ENCODE measurements around the gene DOCK8. TPM values are rescaled to one million over a fixed set of nuclear protein-coding genes. Genes with fewer than 3 reads are reported as not detected.
A peak's percentile ranks its signal among the peaks of the same experiment; 100 is the strongest.

The DOCK8 gene
- total and polyA plus RNA-seq, 2 of the 4 experiments (the other 2 are of a cell fraction): not detected

DNA sequence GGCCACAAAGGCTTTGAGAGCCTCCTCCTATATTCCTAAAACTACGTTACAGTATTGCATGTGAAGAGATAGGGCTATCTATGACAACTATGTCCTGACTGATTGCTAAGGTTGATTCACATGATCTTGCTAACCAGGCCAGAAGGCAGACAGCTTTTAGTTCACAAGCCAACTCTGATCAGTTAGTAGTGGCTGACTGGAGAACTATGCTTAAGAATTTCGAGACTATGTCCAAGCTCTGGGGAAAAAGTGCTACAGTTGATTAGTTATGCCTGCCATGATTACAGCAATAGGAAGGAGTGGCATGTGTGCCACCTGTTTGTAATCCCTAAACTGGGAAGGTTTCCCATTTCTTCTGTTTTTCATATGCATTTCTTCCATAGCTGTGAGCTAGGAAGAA lies 223.4 kb downstream of the DOCK8 start:
- peaks cover 13% of the 10 kb centered on the region for H3K4me1 ChIP-seq (ENCODE audit: control insufficient read depth, insufficient read depth, low read length)
- dilution Hi-C loops (cut with HindIII; ENCODE audit: low sequenced_read_pairs, unreplicated experiment) (no loop called here), intact Hi-C loops (cut with micrococcal nuclease) (loop anchor here (5.0 to 10.0 kb wide), 2 partner anchors 53 to 314 kb away; no protein-coding TSS in a partner anchor), in situ Hi-C loops (cut with MboI; ENCODE audit: low sequenced_read_pairs) (no loop called here)
- no peaks in the 10 kb centered on the region for H3K9me3 ChIP-seq (ENCODE audit: control insufficient read depth, insufficient read depth, low read length)
- H2BK20ac ChIP-seq (ENCODE audit: low read depth, low read length): no peak overlapping the region
- H4K91ac ChIP-seq (ENCODE audit: insufficient read depth, low read depth, low read length): peak overlapping the region; percentile 55; the same call in 1 of the 2 replicates
- peak overlapping the region; percentile 26; the same call in 1 of the 2 replicates for H2BK120ac ChIP-seq (ENCODE audit: low read depth, low read length)
- CTCF ChIA-PET: no interaction called here
- H3K9ac ChIP-seq (ENCODE audit: low read depth, low read length): peak overlapping the region; percentile 25; the same call in 1 of the 2 replicates
- peak overlapping the region; percentile 98; the same call in 1 of the 2 replicates for H3K27ac ChIP-seq (ENCODE audit: insufficient read depth, low read length)
- no peak overlapping the region; the same call in 1 of the 2 replicates for H3K4me2 ChIP-seq (ENCODE audit: low read depth, low read length)
- peak overlapping the region; percentile 91 for H4K5ac ChIP-seq (ENCODE audit: low read depth, low read length)
- H3K9me1 ChIP-seq (ENCODE audit: insufficient read depth, low read length): peaks cover 3% of the 10 kb centered on the region; the same call in 1 of the 2 replicates
- H2AFZ ChIP-seq (replicated peaks; ENCODE audit: low read length, poor library complexity): no peak overlapping the region
- peak overlapping the region in 1 of 2 experiments; percentile 71; a peak in 1 of 4 replicates for H4K8ac ChIP-seq (ENCODE audit: low read depth in 2 of 2, low read length in 2 of 2)
- WGBS, 2 experiments (ENCODE audit: extremely low coverage in 2 of 2, insufficient read length in 1 of 2): no CpG with 5 or more reads among the region's 2 CpGs
- POLR2A ChIA-PET (ENCODE audit: unreplicated experiment): no interaction called here
- TF ChIP-seq BHLHE40 (IDR thresholded peaks at IDR 0.05; ENCODE audit: low read depth, low read length) (no peak), MAFK (IDR thresholded peaks at IDR 0.05; ENCODE audit: low read depth, low read length) (no peak), MXI1 (IDR thresholded peaks at IDR 0.05; ENCODE audit: borderline replicate concordance, low read depth, low read length) (no peak), CEBPB (IDR thresholded peaks at IDR 0.05; ENCODE audit: low read depth, low read length) (no peak), RFX5 (IDR thresholded peaks at IDR 0.05; ENCODE audit: low read depth, low read length) (no peak), NFE2L2 (IDR thresholded peaks at IDR 0.05; ENCODE audit: low read depth, low read length) (no peak), RAD21 (IDR thresholded peaks at IDR 0.05; ENCODE audit: low read length) (no peak), POLR2A (IDR thresholded peaks at IDR 0.05; ENCODE audit: low read depth, low read length) (no peak), MAZ (IDR thresholded peaks at IDR 0.05; ENCODE audit: borderline replicate concordance, low read depth, low read length) (no peak), FOS (IDR thresholded peaks at IDR 0.05; ENCODE audit: low read depth, low read length) (no peak), RCOR1 (IDR thresholded peaks at IDR 0.05; ENCODE audit: insufficient replicate concordance, low read length) (no peak), SMC3 (IDR thresholded peaks at IDR 0.05; ENCODE audit: low read depth, low read length) (no peak), CHD1 (IDR thresholded peaks at IDR 0.05; ENCODE audit: low read depth, low read length) (no peak)
- TF ChIP-seq, protein P1, sequence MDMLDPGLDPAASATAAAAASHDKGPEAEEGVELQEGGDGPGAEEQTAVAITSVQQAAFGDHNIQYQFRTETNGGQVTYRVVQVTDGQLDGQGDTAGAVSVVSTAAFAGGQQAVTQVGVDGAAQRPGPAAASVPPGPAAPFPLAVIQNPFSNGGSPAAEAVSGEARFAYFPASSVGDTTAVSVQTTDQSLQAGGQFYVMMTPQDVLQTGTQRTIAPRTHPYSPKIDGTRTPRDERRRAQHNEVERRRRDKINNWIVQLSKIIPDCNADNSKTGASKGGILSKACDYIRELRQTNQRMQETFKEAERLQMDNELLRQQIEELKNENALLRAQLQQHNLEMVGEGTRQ (IDR thresholded peaks at IDR 0.05; ENCODE audit: low read depth, low read length): no peak
- TF ChIP-seq, protein P2, sequence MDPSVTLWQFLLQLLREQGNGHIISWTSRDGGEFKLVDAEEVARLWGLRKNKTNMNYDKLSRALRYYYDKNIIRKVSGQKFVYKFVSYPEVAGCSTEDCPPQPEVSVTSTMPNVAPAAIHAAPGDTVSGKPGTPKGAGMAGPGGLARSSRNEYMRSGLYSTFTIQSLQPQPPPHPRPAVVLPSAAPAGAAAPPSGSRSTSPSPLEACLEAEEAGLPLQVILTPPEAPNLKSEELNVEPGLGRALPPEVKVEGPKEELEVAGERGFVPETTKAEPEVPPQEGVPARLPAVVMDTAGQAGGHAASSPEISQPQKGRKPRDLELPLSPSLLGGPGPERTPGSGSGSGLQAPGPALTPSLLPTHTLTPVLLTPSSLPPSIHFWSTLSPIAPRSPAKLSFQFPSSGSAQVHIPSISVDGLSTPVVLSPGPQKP (IDR thresholded peaks at IDR 0.05; ENCODE audit: borderline replicate concordance, low read depth, low read length): no peak
- TF ChIP-seq, protein P3, sequence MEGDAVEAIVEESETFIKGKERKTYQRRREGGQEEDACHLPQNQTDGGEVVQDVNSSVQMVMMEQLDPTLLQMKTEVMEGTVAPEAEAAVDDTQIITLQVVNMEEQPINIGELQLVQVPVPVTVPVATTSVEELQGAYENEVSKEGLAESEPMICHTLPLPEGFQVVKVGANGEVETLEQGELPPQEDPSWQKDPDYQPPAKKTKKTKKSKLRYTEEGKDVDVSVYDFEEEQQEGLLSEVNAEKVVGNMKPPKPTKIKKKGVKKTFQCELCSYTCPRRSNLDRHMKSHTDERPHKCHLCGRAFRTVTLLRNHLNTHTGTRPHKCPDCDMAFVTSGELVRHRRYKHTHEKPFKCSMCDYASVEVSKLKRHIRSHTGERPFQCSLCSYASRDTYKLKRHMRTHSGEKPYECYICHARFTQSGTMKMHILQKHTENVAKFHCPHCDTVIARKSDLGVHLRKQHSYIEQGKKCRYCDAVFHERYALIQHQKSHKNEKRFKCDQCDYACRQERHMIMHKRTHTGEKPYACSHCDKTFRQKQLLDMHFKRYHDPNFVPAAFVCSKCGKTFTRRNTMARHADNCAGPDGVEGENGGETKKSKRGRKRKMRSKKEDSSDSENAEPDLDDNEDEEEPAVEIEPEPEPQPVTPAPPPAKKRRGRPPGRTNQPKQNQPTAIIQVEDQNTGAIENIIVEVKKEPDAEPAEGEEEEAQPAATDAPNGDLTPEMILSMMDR (conservative IDR thresholded peaks at IDR 0.05; ENCODE audit: low read depth, low read length): no peak
- no peak overlapping the region for H3K14ac ChIP-seq (replicated peaks; ENCODE audit: low read depth, low read length)
- no peak overlapping the region for H3K4me3 ChIP-seq (ENCODE audit: insufficient read depth, low read depth, low read length)
- H2BK5ac ChIP-seq (ENCODE audit: low read depth, low read length, poor library complexity, severe bottlenecking): peak overlapping the region; percentile 85
- no peaks in the 10 kb centered on the region for H3K36me3 ChIP-seq (ENCODE audit: control insufficient read depth, insufficient read depth, low read length)
- H3K18ac ChIP-seq (ENCODE audit: low read depth, low read length): peak overlapping the region; percentile 92
- no peaks in the 10 kb centered on the region for H4K20me1 ChIP-seq (ENCODE audit: insufficient read depth, low read length)
- H2AK9ac ChIP-seq (replicated peaks; ENCODE audit: low read depth, low read length, poor library complexity): no peak overlapping the region
- peak; percentile 40 for ATAC-seq (ENCODE audit: low read depth)
- no TSS peak for BruUV-seq (replicated peaks)
- H3K4ac ChIP-seq (ENCODE audit: low read depth, low read length): no peak overlapping the region
- peak overlapping the region; percentile 32; the same call in 1 of the 2 replicates for H3K56ac ChIP-seq (ENCODE audit: extremely low read depth, insufficient read depth, low read length)
- peaks cover 2% of the 10 kb centered on the region for H3K27me3 ChIP-seq (ENCODE audit: control insufficient read depth, insufficient read depth, low read length)
- H3K79me1 ChIP-seq (ENCODE audit: low read depth in 1 of 2, low read length in 2 of 2): no peaks in the 10 kb centered on the region
- peak; percentile 33 for DNase-seq
- no peak overlapping the region; the same call in 1 of the 2 replicates for H3K23ac ChIP-seq (ENCODE audit: low read depth, low read length)
- H2AK5ac ChIP-seq (ENCODE audit: low read depth, low read length): no peak overlapping the region
- H2BK15ac ChIP-seq (ENCODE audit: low read depth, low read length): peak overlapping the region; percentile 3; the same call in 1 of the 3 replicates
